ENCODE measurements around the gene UBB. TPM values are rescaled to one million over a fixed set of nuclear protein-coding genes. Genes with fewer than 3 reads are reported as not detected.

Gene UBB
- total and polyA plus RNA-seq, 8 donors = 1,151 to 2,150 (median 1,688) TPM

GRCh38 chr17:16354585-16354984 lies 26.3 kb upstream of the UBB start:
- Histone ChIP-seq H3K4me3 (no peak overlapping the region), H3K27ac (no peak overlapping the region), H3K4me1 (peaks cover 0 to 16% of the 10 kb centered on the region in 2 donors), H3K9me3 (no peaks in the 10 kb centered on the region), H3K36me3 (no peaks in the 10 kb centered on the region), H3K27me3 (peaks cover 0 to 33% of the 10 kb centered on the region in 2 donors)
- no peak for TF ChIP-seq CTCF (IDR thresholded peaks at IDR 0.05)
- intact Hi-C loops (cut with DNase I) = no loop called here
- no peak for DNase-seq
- ATAC-seq = no peak

GRCh38 chr17:16358394-16358793 lies 22.5 kb upstream of the UBB start:
- intact Hi-C loops (cut with DNase I) = no loop called here
- TF ChIP-seq CTCF (IDR thresholded peaks at IDR 0.05) = no peak
- H3K27me3 ChIP-seq = peaks cover 0 to 14% of the 10 kb centered on the region in 2 donors
- H3K27ac ChIP-seq = no peak overlapping the region
- DNase-seq (no peak), ATAC-seq (no peak)
- peaks cover 0 to 5% of the 10 kb centered on the region in 2 donors for H3K4me1 ChIP-seq
- H3K36me3 ChIP-seq = no peaks in the 10 kb centered on the region
- H3K4me3 ChIP-seq = no peak overlapping the region
- no peaks in the 10 kb centered on the region for H3K9me3 ChIP-seq

GRCh38 chr17:16361874-16362273 lies 19.0 kb upstream of the UBB start:
- TF ChIP-seq CTCF (IDR thresholded peaks at IDR 0.05) = no peak
- Histone ChIP-seq H3K36me3 (no peaks in the 10 kb centered on the region), H3K27me3 (no peaks in the 10 kb centered on the region), H3K27ac (no peak overlapping the region), H3K4me1 (peaks cover 0 to 4% of the 10 kb centered on the region in 2 donors), H3K4me3 (no peak overlapping the region), H3K9me3 (no peaks in the 10 kb centered on the region)
- ATAC-seq = no peak
- intact Hi-C loops (cut with DNase I) = loop anchor here in 1 of 2 donors (10.0 kb wide), 1 partner anchor 73 kb away; no protein-coding TSS in a partner anchor
- no peak for DNase-seq

GRCh38 chr17:16363749-16364536 lies 16.9 kb upstream of the UBB start:
- Histone ChIP-seq H3K27ac (no peak overlapping the region), H3K36me3 (no peaks in the 10 kb centered on the region), H3K9me3 (no peaks in the 10 kb centered on the region), H3K27me3 (no peaks in the 10 kb centered on the region), H3K4me3 (no peak overlapping the region), H3K4me1 (peaks cover 0 to 4% of the 10 kb centered on the region in 2 donors)
- intact Hi-C loops (cut with DNase I) = loop anchor here in 1 of 2 donors (10.0 kb wide), 1 partner anchor 71 kb away; no protein-coding TSS in a partner anchor
- DNase-seq (peak in 2 of 4 donors; percentile 61 to 76), ATAC-seq (peak; percentile 98)
- TF ChIP-seq CTCF (IDR thresholded peaks at IDR 0.05) = peak; percentile 92 to 95

- no peaks in the 10 kb centered on the region for H3K9me3 ChIP-seq
- no peak overlapping the region for H3K27ac ChIP-seq
- peaks cover 0 to 4% of the 10 kb centered on the region in 2 donors for H3K4me1 ChIP-seq
- peak; percentile 8 for ATAC-seq
- no peaks in the 10 kb centered on the region for H3K36me3 ChIP-seq
- no peak overlapping the region for H3K4me3 ChIP-seq
- no peaks in the 10 kb centered on the region for H3K27me3 ChIP-seq
- intact Hi-C loops (cut with DNase I) = loop anchor here in 1 of 2 donors (10.0 kb wide), 1 partner anchor 70 kb away; no protein-coding TSS in a partner anchor
- DNase-seq = no peak
- TF ChIP-seq CTCF (IDR thresholded peaks at IDR 0.05) = no peak
Measured at GRCh38 chr17:16364625-16365024, 16.3 kb upstream of the UBB start.

All from left lung (tissue), 10 donors.